Mesenchymal stem cell (in vitro differentiated cells and primary cell): Measurements from ENCODE around the gene SRP72.

Experiments used
- DNase-seq: peaks from one replicate; pipeline ENCODE4 v3.0.0-alpha.2; 2013
- H2AFZ ChIP-seq: one replicate; pipeline ENCODE4 v1.6.1; 2013; ENCODE audit warnings: low read depth, mild to moderate bottlenecking, control low read depth, inconsistent platforms, low read length, moderate library complexity
- H2AK5ac ChIP-seq: 2 replicates; pipeline ENCODE4 v1.6.1; 2013; ENCODE audit warnings: low read length, moderate library complexity, mild to moderate bottlenecking, inconsistent platforms; ENCODE audit not compliant: severe bottlenecking
- H2BK120ac ChIP-seq: one replicate; pipeline ENCODE4 v1.6.1; 2013; ENCODE audit warnings: low read depth, mild to moderate bottlenecking, inconsistent platforms, low read length, moderate library complexity
- H2BK12ac ChIP-seq, 2 experiments: one replicate each; pipeline ENCODE4 v1.6.1; 2013; ENCODE audit warnings: inconsistent platforms in 2 of 2, low read length in 2 of 2, mild to moderate bottlenecking in 2 of 2, moderate library complexity in 2 of 2, control low read depth in 1 of 2
- H2BK15ac ChIP-seq: one replicate; pipeline ENCODE4 v1.6.1; 2013; ENCODE audit warnings: mild to moderate bottlenecking, low read depth, inconsistent platforms; ENCODE audit not compliant: poor library complexity, severe bottlenecking
- H2BK5ac ChIP-seq: 2 replicates; pipeline ENCODE4 v1.6.1; 2013; ENCODE audit warnings: low read depth, mild to moderate bottlenecking, low read length, control low read depth, inconsistent platforms; ENCODE audit not compliant: poor library complexity, severe bottlenecking
- H3K14ac ChIP-seq, 2 experiments: one replicate each; pipeline ENCODE4 v1.6.1; 2013; ENCODE audit warnings: inconsistent platforms in 2 of 2, low read length in 2 of 2, control low read depth in 1 of 2, mild to moderate bottlenecking in 1 of 2, moderate library complexity in 1 of 2
- H3K18ac ChIP-seq, 2 experiments: one replicate each; pipeline ENCODE4 v1.6.1; 2013; ENCODE audit warnings: inconsistent platforms in 2 of 2, low read length in 2 of 2, control low read depth in 1 of 2, low read depth in 1 of 2, mild to moderate bottlenecking in 1 of 2
- H3K23ac ChIP-seq, 2 experiments: one replicate each; pipeline ENCODE4 v1.6.1; 2013; ENCODE audit warnings: inconsistent platforms in 2 of 2, low read length in 2 of 2, mild to moderate bottlenecking in 2 of 2, moderate library complexity in 2 of 2, control low read depth in 1 of 2
- H3K27ac ChIP-seq: 2 replicates; pipeline ENCODE4 v1.5.1; 2013; ENCODE audit warnings: mild to moderate bottlenecking, moderate library complexity, low read length, control low read depth, inconsistent platforms; ENCODE audit not compliant: poor library complexity, severe bottlenecking
- H3K27me3 ChIP-seq, 2 experiments: 2 replicates each; pipeline versions ENCODE4 v1.6.1 to v1.7.0; 2013; ENCODE audit warnings: low read length in 2 of 2, mild to moderate bottlenecking in 2 of 2, moderate library complexity in 2 of 2, control low read depth in 1 of 2, inconsistent platforms in 1 of 2; ENCODE audit not compliant: control insufficient read depth in 1 of 2, insufficient read depth in 1 of 2
- H3K36me3 ChIP-seq, 2 experiments: 2 replicates each; pipeline versions ENCODE4 v1.6.1 to v1.7.0; 2013; ENCODE audit warnings: low read length in 2 of 2, control low read depth in 1 of 2, inconsistent platforms in 1 of 2, low read depth in 1 of 2, mild to moderate bottlenecking in 1 of 2; ENCODE audit not compliant: insufficient read depth in 2 of 2, control insufficient read depth in 1 of 2
- H3K4ac ChIP-seq, 2 experiments: one replicate each; pipeline ENCODE4 v1.6.1; 2013; ENCODE audit warnings: inconsistent platforms in 2 of 2, low read length in 2 of 2, mild to moderate bottlenecking in 2 of 2, moderate library complexity in 2 of 2, control low read depth in 1 of 2, low read depth in 1 of 2
- H3K4me1 ChIP-seq: 2 replicates; pipeline ENCODE4 v1.6.1; 2013; ENCODE audit warnings: low read depth, low read length, control low read depth; ENCODE audit not compliant: control insufficient read depth, insufficient read depth
- H3K4me2 ChIP-seq: 2 replicates; pipeline ENCODE4 v1.6.1; 2013; ENCODE audit warnings: low read length, mild to moderate bottlenecking, inconsistent platforms; ENCODE audit not compliant: poor library complexity, severe bottlenecking
- H3K4me3 ChIP-seq, 2 experiments: 2 replicates each; pipeline versions ENCODE4 v1.5.1 to v1.7.0; 2013; ENCODE audit warnings: low read length in 2 of 2, mild to moderate bottlenecking in 2 of 2, control low read depth in 1 of 2, low read depth in 1 of 2; ENCODE audit not compliant: insufficient read depth in 1 of 2
- H3K79me1 ChIP-seq: replicated peaks from 2 replicates; pipeline ENCODE4 v1.6.1; 2013; ENCODE audit warnings: mild to moderate bottlenecking, control low read depth, low read length, inconsistent platforms; ENCODE audit not compliant: poor library complexity, severe bottlenecking
- H3K9ac ChIP-seq: 2 replicates; pipeline ENCODE4 v1.7.0; 2013; ENCODE audit warnings: mild to moderate bottlenecking, low read length, moderate library complexity
- H3K9me3 ChIP-seq: 2 replicates; pipeline ENCODE4 v1.7.0; 2013; ENCODE audit warnings: mild to moderate bottlenecking, low read length; ENCODE audit not compliant: control insufficient read depth
- H4K8ac ChIP-seq: one replicate; pipeline ENCODE4 v1.6.1; 2013; ENCODE audit warnings: inconsistent platforms, mild to moderate bottlenecking, low read length, moderate library complexity
- H4K91ac ChIP-seq: one replicate; pipeline ENCODE4 v1.6.1; 2013; ENCODE audit warnings: mild to moderate bottlenecking, low read length, inconsistent platforms
- WGBS: methylation state at CpG from one replicate; pipeline ENCODE4 v1.1.7; 2013; ENCODE audit warnings: mixed read lengths; 5-methylcytosine and 5-hydroxymethylcytosine counted together

Gene SRP72

GRCh38 chr4:56425518-56425917 is 41.9 kb upstream of the SRP72 start:
- no peak for DNase-seq
- H3K4me1 ChIP-seq, result no peaks in the 10 kb centered on the region
- peak overlapping the region; percentile 24 for H3K9ac ChIP-seq
- no peak overlapping the region for H2BK15ac ChIP-seq
- no peaks in the 10 kb centered on the region for H3K9me3 ChIP-seq
- H3K4ac ChIP-seq, result no peak overlapping the region
- H3K36me3 ChIP-seq, result peaks cover 0 to 5% of the 10 kb centered on the region in 2 experiments
- H2BK12ac ChIP-seq, result no peak overlapping the region
- no peak overlapping the region for H3K18ac ChIP-seq
- no peak overlapping the region for H2BK5ac ChIP-seq
- no peak overlapping the region for H4K91ac ChIP-seq
- H3K4me2 ChIP-seq, result no peak overlapping the region
- H4K8ac ChIP-seq, result no peak overlapping the region
- no peak overlapping the region for H2AFZ ChIP-seq
- no peak overlapping the region for H2AK5ac ChIP-seq
- H3K14ac ChIP-seq, result no peak overlapping the region
- H2BK120ac ChIP-seq, result no peak overlapping the region
- H3K4me3 ChIP-seq, result no peak overlapping the region
- no peaks in the 10 kb centered on the region for H3K27me3 ChIP-seq
- H3K79me1 ChIP-seq, result peaks cover 25% of the 10 kb centered on the region
- H3K23ac ChIP-seq, result no peak overlapping the region
- H3K27ac ChIP-seq, result no peak overlapping the region
- WGBS, result 92% methylated on average over 1 of the region's 3 CpGs

DNA sequence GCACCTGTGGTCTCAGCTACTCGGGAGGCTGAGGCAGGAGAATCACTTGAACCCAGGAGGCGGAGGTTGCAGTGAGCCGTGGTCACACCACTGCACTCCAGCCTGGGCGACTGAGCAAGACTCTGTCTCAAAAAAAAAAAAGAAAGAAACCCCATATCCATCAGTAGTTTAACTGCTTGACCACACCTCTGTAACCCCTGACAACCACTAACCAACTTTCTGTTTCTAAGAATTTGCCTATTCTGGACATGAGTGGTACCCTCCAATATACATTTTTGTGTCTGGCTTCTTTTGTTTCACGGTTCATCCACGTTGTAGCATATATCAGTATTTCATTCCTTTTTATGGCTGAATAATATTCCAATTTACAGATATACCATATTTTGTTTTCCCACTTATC is 41.1 kb upstream of the SRP72 start:
- Histone ChIP-seq H3K4me1 (no peaks in the 10 kb centered on the region), H3K4ac (no peak overlapping the region), H3K23ac (no peak overlapping the region), H3K27me3 (no peaks in the 10 kb centered on the region), H3K36me3 (no peaks in the 10 kb centered on the region), H3K18ac (no peak overlapping the region), H3K9me3 (no peaks in the 10 kb centered on the region), H3K14ac (no peak overlapping the region), H4K91ac (no peak overlapping the region), H3K9ac (no peak overlapping the region), H4K8ac (no peak overlapping the region), H2BK5ac (no peak overlapping the region), H3K79me1 (peaks cover 21% of the 10 kb centered on the region), H2AFZ (no peak overlapping the region), H2AK5ac (no peak overlapping the region), H3K27ac (no peak overlapping the region), H3K4me3 (no peak overlapping the region), H3K4me2 (no peak overlapping the region), H2BK12ac (no peak overlapping the region), H2BK120ac (no peak overlapping the region), H2BK15ac (no peak overlapping the region)
- DNase-seq, result no peak
- WGBS, result 96% methylated on average over 6 of the region's 6 CpGs

DNA sequence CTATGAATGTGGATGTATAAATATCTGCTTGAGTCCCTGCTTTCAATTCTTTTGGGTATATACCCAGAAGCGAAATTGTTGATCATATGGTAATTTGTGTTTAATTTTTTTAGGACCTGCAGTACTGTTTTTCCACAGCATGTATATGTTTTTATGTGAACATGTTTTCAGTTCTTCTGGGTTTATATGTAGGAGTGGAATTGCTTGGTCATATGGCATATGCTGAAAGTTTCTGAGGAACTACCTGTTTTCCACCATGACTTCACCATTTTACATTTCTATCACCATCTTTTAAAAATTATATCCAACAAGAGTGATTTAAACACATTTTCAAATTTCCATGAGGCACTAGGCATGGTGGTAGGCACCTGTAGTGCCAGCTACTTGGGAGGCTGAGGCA is 40.2 kb upstream of the SRP72 start:
- H2AFZ ChIP-seq, result no peak overlapping the region
- H3K14ac ChIP-seq, result no peak overlapping the region
- H4K91ac ChIP-seq, result no peak overlapping the region
- no peak overlapping the region for H2BK15ac ChIP-seq
- 100% methylated on average over 1 of the region's 1 CpG for WGBS
- no peak overlapping the region for H2BK12ac ChIP-seq
- H3K4ac ChIP-seq, result no peak overlapping the region
- no peak overlapping the region for H3K4me2 ChIP-seq
- H2BK5ac ChIP-seq, result no peak overlapping the region
- H2AK5ac ChIP-seq, result no peak overlapping the region
- H4K8ac ChIP-seq, result no peak overlapping the region
- DNase-seq, result no peak
- H3K9me3 ChIP-seq, result no peaks in the 10 kb centered on the region
- no peaks in the 10 kb centered on the region for H3K36me3 ChIP-seq
- H2BK120ac ChIP-seq, result no peak overlapping the region
- no peaks in the 10 kb centered on the region for H3K27me3 ChIP-seq
- H3K27ac ChIP-seq, result no peak overlapping the region
- no peak overlapping the region for H3K9ac ChIP-seq
- H3K4me3 ChIP-seq, result no peak overlapping the region
- no peak overlapping the region for H3K18ac ChIP-seq
- H3K79me1 ChIP-seq, result peaks cover 14% of the 10 kb centered on the region
- H3K4me1 ChIP-seq, result no peaks in the 10 kb centered on the region
- H3K23ac ChIP-seq, result no peak overlapping the region

GRCh38 chr4:56430203-56430602 is 37.2 kb upstream of the SRP72 start:
- Histone ChIP-seq H2BK15ac (no peak overlapping the region), H3K79me1 (peaks cover 4% of the 10 kb centered on the region), H3K27ac (no peak overlapping the region), H4K8ac (no peak overlapping the region), H2AFZ (no peak overlapping the region), H3K9ac (no peak overlapping the region), H2BK120ac (no peak overlapping the region), H3K9me3 (no peaks in the 10 kb centered on the region), H3K4me3 (no peak overlapping the region), H3K4me2 (no peak overlapping the region), H3K18ac (no peak overlapping the region), H2AK5ac (no peak overlapping the region), H3K14ac (no peak overlapping the region), H3K23ac (no peak overlapping the region), H3K36me3 (no peaks in the 10 kb centered on the region), H3K27me3 (no peaks in the 10 kb centered on the region), H2BK5ac (no peak overlapping the region), H3K4me1 (peaks cover 3% of the 10 kb centered on the region), H2BK12ac (no peak overlapping the region), H3K4ac (no peak overlapping the region), H4K91ac (no peak overlapping the region)
- DNase-seq, result no peak
- WGBS, result 100% methylated on average over 2 of the region's 2 CpGs
